CD14-positive monocyte (primary cell): ENCODE measurements around the gene GPR17. TPM values are rescaled to one million over a fixed set of nuclear protein-coding genes. Genes with fewer than 3 reads are reported as not detected.

Experiments used
- DNase-seq, 3 donors: peaks; one replicate each; pipeline ENCODE4 v3.0.0-alpha.2; 2011 to 2022
- H2AFZ ChIP-seq: 2 replicates; pipeline ENCODE4 v1.6.0; 2012; ENCODE audit warnings: mild to moderate bottlenecking, low read depth, low read length, inconsistent platforms; ENCODE audit not compliant: insufficient read depth, poor library complexity, severe bottlenecking
- H3K27ac ChIP-seq, 2 donors: 1 replicate in 1 of 2; 2 replicates in 1 of 2; pipeline ENCODE4 v1.5.1; 2012 to 2013; ENCODE audit warnings: low read length in 2 of 2, control low read depth in 1 of 2, inconsistent platforms in 1 of 2, low read depth in 1 of 2, mild to moderate bottlenecking in 1 of 2
- H3K27me3 ChIP-seq, 2 donors: one replicate each; pipeline versions ENCODE4 v1.6.0 to v1.6.1; 2011 to 2013; ENCODE audit warnings: low read length in 2 of 2; ENCODE audit not compliant: control insufficient read depth in 2 of 2, insufficient read depth in 2 of 2
- H3K36me3 ChIP-seq, 2 donors: replicated peaks in 1 of 2; 1 replicate in 1 of 2; 2 replicates in 1 of 2; pipeline versions ENCODE4 v1.5.1 to v1.6.1; 2012 to 2013; ENCODE audit warnings: low read length in 2 of 2, control low read depth in 1 of 2, inconsistent platforms in 1 of 2, mild to moderate bottlenecking in 1 of 2; ENCODE audit not compliant: insufficient read depth in 2 of 2, control insufficient read depth in 1 of 2
- H3K4me1 ChIP-seq, 2 donors: 1 replicate in 1 of 2; 2 replicates in 1 of 2; pipeline versions ENCODE4 v1.5.1 to v1.6.1; 2012 to 2013; ENCODE audit warnings: low read length in 2 of 2, control low read depth in 1 of 2, inconsistent platforms in 1 of 2, mild to moderate bottlenecking in 1 of 2, moderate library complexity in 1 of 2; ENCODE audit not compliant: insufficient read depth in 2 of 2, control insufficient read depth in 1 of 2
- H3K4me2 ChIP-seq: replicated peaks from 2 replicates; pipeline ENCODE3; 2012; ENCODE audit warnings: low read length, moderate library complexity, mild to moderate bottlenecking; ENCODE audit not compliant: poor library complexity, severe bottlenecking; ENCODE audit errors: extremely low read depth
- H3K4me3 ChIP-seq, 3 experiments: fragments of 200-600 bp in 1 of 3; sonication (generic) in 1 of 3; replicated peaks in 1 of 3; 1 replicate in 2 of 3; 2 replicates in 1 of 3; pipeline ENCODE4 v1.5.1; 2011 to 2013; ENCODE audit warnings: low read length in 3 of 3, mild to moderate bottlenecking in 3 of 3, control low read depth in 2 of 3, low read depth in 2 of 3, inconsistent platforms in 1 of 3, moderate library complexity in 1 of 3
- H3K79me2 ChIP-seq: 2 replicates; pipeline ENCODE4 v1.6.0; 2012; ENCODE audit warnings: mild to moderate bottlenecking, control low read depth, inconsistent platforms, low read length, moderate library complexity; ENCODE audit not compliant: insufficient read depth
- H3K9ac ChIP-seq: 2 replicates; pipeline ENCODE4 v1.6.0; 2017; ENCODE audit warnings: low read length, mild to moderate bottlenecking; ENCODE audit not compliant: insufficient read depth, poor library complexity, severe bottlenecking
- H3K9me3 ChIP-seq, 2 donors: replicated peaks in 1 of 2; 1 replicate in 1 of 2; 2 replicates in 1 of 2; pipeline versions ENCODE4 v1.5.1 to v1.6.1; 2012 to 2013; ENCODE audit warnings: low read length in 2 of 2, control low read depth in 1 of 2; ENCODE audit not compliant: control insufficient read depth in 1 of 2, insufficient read depth in 1 of 2
- H4K20me1 ChIP-seq: 2 replicates; pipeline ENCODE4 v1.6.0; 2012; ENCODE audit warnings: mild to moderate bottlenecking, low read length, control low read depth, moderate library complexity; ENCODE audit not compliant: insufficient read depth
- H3K27ac Mint-ChIP-seq, 7 donors: one replicate each; pipeline ENCODE4 v1.8.0; 2020; ENCODE audit warnings: mild to moderate bottlenecking in 7 of 7, mixed read lengths in 7 of 7, moderate library complexity in 6 of 7, inconsistent platforms in 2 of 7
- H3K27me3 Mint-ChIP-seq, 3 donors: one replicate each; pipeline ENCODE4 v1.8.0; 2021 to 2022; ENCODE audit warnings: low read depth in 3 of 3, mild to moderate bottlenecking in 3 of 3, mixed read lengths in 3 of 3, moderate library complexity in 3 of 3, inconsistent platforms in 1 of 3
- H3K36me3 Mint-ChIP-seq, 2 donors: one replicate each; pipeline ENCODE4 v1.8.0; 2020; ENCODE audit warnings: mixed read lengths in 2 of 2, inconsistent platforms in 1 of 2, mild to moderate bottlenecking in 1 of 2
- H3K4me1 Mint-ChIP-seq: one replicate; pipeline ENCODE4 v1.8.0; 2020; ENCODE audit warnings: mild to moderate bottlenecking, mixed read lengths
- H3K4me3 Mint-ChIP-seq, 2 donors: one replicate each; pipeline ENCODE4 v1.8.0; 2020; ENCODE audit warnings: mild to moderate bottlenecking in 2 of 2, mixed read lengths in 2 of 2, moderate library complexity in 1 of 2
- H3K9me3 Mint-ChIP-seq, 7 donors: one replicate each; pipeline ENCODE4 v1.8.0; 2020 to 2022; ENCODE audit warnings: mixed read lengths in 7 of 7, mild to moderate bottlenecking in 6 of 7, moderate library complexity in 6 of 7, inconsistent platforms in 2 of 7
- WGBS: methylation state at CpG from one replicate; pipeline ENCODE4 v1.1.5; 2013; ENCODE audit warnings: missing lambda C conversion rate; ENCODE audit not compliant: insufficient coverage; 5-methylcytosine and 5-hydroxymethylcytosine counted together
- intact Hi-C, 2 donors: fragments of 100-400 bp; cut with micrococcal nuclease; formaldehyde crosslinking; loops; one replicate each; pipeline versions ENCODE4 v1.15.0 to v1.15.1; 2023
- polyA plus RNA-seq, 3 donors: library from polyadenylated mRNA; depleted of rRNA in 1 of 3; unstranded in 2 of 3; stranded (reverse) in 1 of 3; fragments of 300-500 nt in 2 of 3; fragments of >200 nt in 1 of 3; fragmentation: Illumina TruSeq in 2 of 3; gene quantifications; 1 replicate in 2 of 3; 2 replicates in 1 of 3; pipeline ENCODE4 v1.2.3, GENCODE V29; 2012 to 2021
- TF ChIP-seq, protein P1 (sequence below): fragments of 200-600 bp; IDR thresholded peaks from one replicate; pipeline ENCODE4 v1.8.0; 2022; ENCODE audit warnings: antibody characterized with exemption, mild to moderate bottlenecking

Gene GPR17
- polyA plus RNA-seq, 3 donors = 0.07 TPM; not detected in 2

- H3K27ac ChIP-seq = no peak overlapping the region
- H3K27me3 ChIP-seq = no peaks in the 10 kb centered on the region
- no peak overlapping the region for H3K4me2 ChIP-seq
- no peak overlapping the region for H2AFZ ChIP-seq
- TF ChIP-seq, protein P1, sequence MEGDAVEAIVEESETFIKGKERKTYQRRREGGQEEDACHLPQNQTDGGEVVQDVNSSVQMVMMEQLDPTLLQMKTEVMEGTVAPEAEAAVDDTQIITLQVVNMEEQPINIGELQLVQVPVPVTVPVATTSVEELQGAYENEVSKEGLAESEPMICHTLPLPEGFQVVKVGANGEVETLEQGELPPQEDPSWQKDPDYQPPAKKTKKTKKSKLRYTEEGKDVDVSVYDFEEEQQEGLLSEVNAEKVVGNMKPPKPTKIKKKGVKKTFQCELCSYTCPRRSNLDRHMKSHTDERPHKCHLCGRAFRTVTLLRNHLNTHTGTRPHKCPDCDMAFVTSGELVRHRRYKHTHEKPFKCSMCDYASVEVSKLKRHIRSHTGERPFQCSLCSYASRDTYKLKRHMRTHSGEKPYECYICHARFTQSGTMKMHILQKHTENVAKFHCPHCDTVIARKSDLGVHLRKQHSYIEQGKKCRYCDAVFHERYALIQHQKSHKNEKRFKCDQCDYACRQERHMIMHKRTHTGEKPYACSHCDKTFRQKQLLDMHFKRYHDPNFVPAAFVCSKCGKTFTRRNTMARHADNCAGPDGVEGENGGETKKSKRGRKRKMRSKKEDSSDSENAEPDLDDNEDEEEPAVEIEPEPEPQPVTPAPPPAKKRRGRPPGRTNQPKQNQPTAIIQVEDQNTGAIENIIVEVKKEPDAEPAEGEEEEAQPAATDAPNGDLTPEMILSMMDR = no peak
- H3K36me3 ChIP-seq = no peaks in the 10 kb centered on the region
- 100% methylated on average over 1 of the region's 2 CpGs for WGBS
- peaks cover 6% of the 10 kb centered on the region for H3K4me1 Mint-ChIP-seq
- no peak overlapping the region for H3K4me3 Mint-ChIP-seq
- peaks cover 0 to 11% of the 10 kb centered on the region in 2 donors for H3K36me3 Mint-ChIP-seq
- H3K9me3 ChIP-seq = peaks cover 6 to 25% of the 10 kb centered on the region in 2 donors
- H3K9me3 Mint-ChIP-seq = peaks cover 16 to 29% (median 24%) of the 10 kb centered on the region in 7 donors
- no peaks in the 10 kb centered on the region for H4K20me1 ChIP-seq
- H3K4me1 ChIP-seq = no peaks in the 10 kb centered on the region
- H3K27ac Mint-ChIP-seq = peak overlapping the region in 1 of 7 donors; percentile 57
- DNase-seq = no peak
- no peak overlapping the region for H3K9ac ChIP-seq
- H3K4me3 ChIP-seq = no peak overlapping the region
- no peaks in the 10 kb centered on the region for H3K79me2 ChIP-seq
- intact Hi-C loops = no loop called here
- H3K27me3 Mint-ChIP-seq = peaks cover 1 to 7% (median 2%) of the 10 kb centered on the region in 3 donors
Measured at GRCh38 chr2:127614246-127614645, 31.7 kb upstream of the GPR17 start.

GRCh38 chr2:127614731-127615130 lies 31.2 kb upstream of the GPR17 start:
- Histone ChIP-seq H3K4me3 (no peak overlapping the region), H4K20me1 (no peaks in the 10 kb centered on the region), H3K4me2 (no peak overlapping the region), H3K27ac (no peak overlapping the region), H3K9me3 (peaks cover 6 to 25% of the 10 kb centered on the region in 2 donors), H3K27me3 (no peaks in the 10 kb centered on the region), H3K36me3 (no peaks in the 10 kb centered on the region), H3K79me2 (no peaks in the 10 kb centered on the region), H3K9ac (no peak overlapping the region), H3K4me1 (no peaks in the 10 kb centered on the region), H2AFZ (no peak overlapping the region)
- TF ChIP-seq, protein P1 = no peak
- Mint-ChIP-seq H3K4me1 (peaks cover 6% of the 10 kb centered on the region), H3K36me3 (peaks cover 0 to 11% of the 10 kb centered on the region in 2 donors), H3K27me3 (peaks cover 1 to 7% (median 2%) of the 10 kb centered on the region in 3 donors), H3K9me3 (peaks cover 16 to 29% (median 24%) of the 10 kb centered on the region in 7 donors), H3K4me3 (no peak overlapping the region), H3K27ac (no peak overlapping the region)
- intact Hi-C loops = no loop called here
- DNase-seq = no peak
- 95% methylated on average over 3 of the region's 3 CpGs for WGBS
